HFFc6 (cell line): ENCODE results near the gene TTLL5. TPM values are rescaled to one million over a fixed set of nuclear protein-coding genes. Genes with fewer than 3 reads are reported as not detected.

Experiments
- DNase-seq: peaks from one replicate; pipeline ENCODE4 v3.0.0-alpha.2; 2018
- H3K27ac Mint-ChIP-seq: 2 replicates; pipeline ENCODE4 v1.8.0; 2020; ENCODE audit warnings: mild to moderate bottlenecking, mixed read lengths
- H3K27me3 Mint-ChIP-seq: 2 replicates; pipeline ENCODE4 v1.8.0; 2021; ENCODE audit warnings: mild to moderate bottlenecking, moderate library complexity, mixed read lengths; ENCODE audit not compliant: insufficient read depth
- H3K36me3 Mint-ChIP-seq: 2 replicates; pipeline ENCODE4 v1.8.0; 2021; ENCODE audit warnings: low read depth, mixed read lengths
- H3K4me1 Mint-ChIP-seq: 2 replicates; pipeline ENCODE4 v1.8.0; 2020; ENCODE audit warnings: low read depth, mixed read lengths
- H3K4me3 Mint-ChIP-seq: 2 replicates; pipeline ENCODE4 v1.8.0; 2020; ENCODE audit warnings: mild to moderate bottlenecking, moderate library complexity, mixed read lengths
- H3K9me3 Mint-ChIP-seq: 2 replicates; pipeline ENCODE4 v1.8.0; 2020; ENCODE audit warnings: mild to moderate bottlenecking, mixed read lengths
- total RNA-seq, 6 experiments: library from RNA; stranded (reverse); fragmentation: NEBNext Ultra II Directional; extraction: Animal tissue kit (Norgen Biotek cat#: 25700); gene quantifications; 2 replicates in 1 of 6; 3 replicates in 5 of 6; pipeline ENCODE4 v1.2.3, GENCODE V29; 2021
- TF ChIP-seq, protein P1 (sequence below): fragments of 200-600 bp; sonication (generic); IDR thresholded peaks from 2 replicates; pipeline ENCODE4 v1.5.0; 2021; ENCODE audit warnings: antibody characterized with exemption, mild to moderate bottlenecking

The TTLL5 gene
- total RNA-seq, 6 experiments from 2014 or later, result 22.0 to 28.9 (median 25.0) TPM

DNA sequence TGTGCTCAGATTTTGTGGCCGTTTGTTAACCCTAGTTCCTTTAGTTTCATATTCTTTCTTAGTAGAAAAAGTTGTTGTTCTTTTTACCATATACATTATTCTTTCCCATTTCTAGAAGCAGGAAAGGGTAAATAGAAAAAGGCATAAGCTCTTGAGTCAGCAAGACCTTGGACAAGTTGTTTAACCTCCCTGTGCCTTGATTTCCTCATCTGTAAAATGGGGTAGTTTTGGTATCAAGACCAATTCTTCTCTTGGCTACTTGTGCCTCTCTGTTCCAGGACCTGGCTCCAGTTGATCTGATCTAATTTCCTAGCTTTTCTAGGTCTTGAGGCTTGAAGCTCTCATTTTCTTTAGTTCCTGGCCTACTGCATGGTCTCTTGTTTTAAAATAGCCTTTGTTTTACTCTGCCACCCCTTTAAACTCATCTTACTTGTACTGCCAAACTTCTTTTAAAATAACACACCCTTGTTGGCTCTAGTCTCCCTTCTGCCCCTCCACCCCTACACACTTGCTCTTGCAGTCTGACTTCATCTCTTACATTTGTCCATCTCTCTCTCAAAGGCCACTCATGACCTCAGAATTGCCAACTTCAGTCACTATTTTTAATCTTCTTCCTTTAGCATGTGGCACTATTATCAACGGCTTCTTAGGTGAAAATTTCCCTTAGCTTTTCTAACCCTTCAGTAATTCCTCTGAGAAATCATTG lies 143.7 kb downstream of the TTLL5 start:
- H3K4me1 Mint-ChIP-seq, result no peaks in the 10 kb centered on the region; the same call in 1 of the 2 replicates
- TF ChIP-seq, protein P1, sequence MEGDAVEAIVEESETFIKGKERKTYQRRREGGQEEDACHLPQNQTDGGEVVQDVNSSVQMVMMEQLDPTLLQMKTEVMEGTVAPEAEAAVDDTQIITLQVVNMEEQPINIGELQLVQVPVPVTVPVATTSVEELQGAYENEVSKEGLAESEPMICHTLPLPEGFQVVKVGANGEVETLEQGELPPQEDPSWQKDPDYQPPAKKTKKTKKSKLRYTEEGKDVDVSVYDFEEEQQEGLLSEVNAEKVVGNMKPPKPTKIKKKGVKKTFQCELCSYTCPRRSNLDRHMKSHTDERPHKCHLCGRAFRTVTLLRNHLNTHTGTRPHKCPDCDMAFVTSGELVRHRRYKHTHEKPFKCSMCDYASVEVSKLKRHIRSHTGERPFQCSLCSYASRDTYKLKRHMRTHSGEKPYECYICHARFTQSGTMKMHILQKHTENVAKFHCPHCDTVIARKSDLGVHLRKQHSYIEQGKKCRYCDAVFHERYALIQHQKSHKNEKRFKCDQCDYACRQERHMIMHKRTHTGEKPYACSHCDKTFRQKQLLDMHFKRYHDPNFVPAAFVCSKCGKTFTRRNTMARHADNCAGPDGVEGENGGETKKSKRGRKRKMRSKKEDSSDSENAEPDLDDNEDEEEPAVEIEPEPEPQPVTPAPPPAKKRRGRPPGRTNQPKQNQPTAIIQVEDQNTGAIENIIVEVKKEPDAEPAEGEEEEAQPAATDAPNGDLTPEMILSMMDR, result no peak
- no peaks in the 10 kb centered on the region for H3K9me3 Mint-ChIP-seq
- peaks cover 8% of the 10 kb centered on the region; the same call in 1 of the 2 replicates for H3K36me3 Mint-ChIP-seq
- H3K27me3 Mint-ChIP-seq, result no peaks in the 10 kb centered on the region; the same call in 1 of the 2 replicates
- no peak overlapping the region for H3K27ac Mint-ChIP-seq
- no peak for DNase-seq
- no peak overlapping the region for H3K4me3 Mint-ChIP-seq

DNA sequence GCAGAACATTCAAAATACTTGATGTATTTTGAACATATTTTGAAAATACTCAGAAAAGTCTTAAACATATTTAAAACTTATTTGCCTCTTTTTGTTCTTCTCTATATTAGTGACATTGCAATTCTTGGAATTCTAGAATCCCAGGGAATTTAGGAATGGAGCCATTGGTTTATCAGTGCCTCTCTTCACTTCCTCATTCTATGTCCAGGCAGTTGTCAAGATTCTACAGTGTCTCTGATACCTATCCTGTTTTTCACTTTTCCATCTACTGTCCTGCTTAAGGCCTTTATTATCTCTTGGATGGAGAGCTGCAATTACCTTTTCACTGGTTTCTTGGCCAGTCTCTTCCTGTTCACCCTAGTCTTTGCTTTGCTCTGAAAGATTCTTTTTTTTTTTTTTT lies 144.6 kb downstream of the TTLL5 start:
- H3K27ac Mint-ChIP-seq, result no peak overlapping the region
- H3K4me3 Mint-ChIP-seq, result no peak overlapping the region
- H3K27me3 Mint-ChIP-seq, result no peaks in the 10 kb centered on the region; the same call in 1 of the 2 replicates

DNA sequence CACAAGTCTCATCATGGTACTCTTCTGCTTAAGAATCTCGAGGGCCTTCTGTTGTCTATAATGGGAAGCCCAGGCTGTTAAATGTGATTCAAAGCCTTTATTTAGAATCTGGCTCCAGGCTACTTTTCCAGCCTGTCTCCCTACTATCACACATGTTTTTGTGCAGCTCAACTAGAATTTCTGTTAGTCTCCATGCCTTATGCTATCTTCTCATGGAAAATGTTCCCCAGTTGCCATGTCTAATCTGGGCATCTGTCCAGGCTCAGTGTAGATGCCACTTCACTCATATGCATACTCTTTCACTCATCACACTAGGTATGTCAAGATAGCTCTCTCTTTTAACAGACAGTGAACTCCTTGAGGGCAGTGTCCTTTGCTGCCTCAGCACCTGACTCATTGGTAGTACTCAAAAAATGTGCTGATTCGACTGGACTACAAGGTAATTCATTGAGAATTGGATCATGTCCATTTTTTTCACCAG lies 145.3 kb downstream of the TTLL5 start:
- H3K27me3 Mint-ChIP-seq, result no peaks in the 10 kb centered on the region; the same call in 1 of the 2 replicates
- H3K4me3 Mint-ChIP-seq, result no peak overlapping the region
- no peak overlapping the region for H3K27ac Mint-ChIP-seq
- no peaks in the 10 kb centered on the region for H3K9me3 Mint-ChIP-seq
- peaks cover 8% of the 10 kb centered on the region; the same call in 1 of the 2 replicates for H3K36me3 Mint-ChIP-seq
- no peaks in the 10 kb centered on the region; the same call in 1 of the 2 replicates for H3K4me1 Mint-ChIP-seq
- no peak for DNase-seq
- TF ChIP-seq, protein P1, result no peak

More for the DNA sequence above, 144.6 kb downstream of the TTLL5 start:
- TF ChIP-seq, protein P1, result no peak
- Mint-ChIP-seq H3K4me1 (no peaks in the 10 kb centered on the region; the same call in 1 of the 2 replicates), H3K36me3 (peaks cover 8% of the 10 kb centered on the region; the same call in 1 of the 2 replicates), H3K9me3 (no peaks in the 10 kb centered on the region)
- no peak for DNase-seq

DNA sequence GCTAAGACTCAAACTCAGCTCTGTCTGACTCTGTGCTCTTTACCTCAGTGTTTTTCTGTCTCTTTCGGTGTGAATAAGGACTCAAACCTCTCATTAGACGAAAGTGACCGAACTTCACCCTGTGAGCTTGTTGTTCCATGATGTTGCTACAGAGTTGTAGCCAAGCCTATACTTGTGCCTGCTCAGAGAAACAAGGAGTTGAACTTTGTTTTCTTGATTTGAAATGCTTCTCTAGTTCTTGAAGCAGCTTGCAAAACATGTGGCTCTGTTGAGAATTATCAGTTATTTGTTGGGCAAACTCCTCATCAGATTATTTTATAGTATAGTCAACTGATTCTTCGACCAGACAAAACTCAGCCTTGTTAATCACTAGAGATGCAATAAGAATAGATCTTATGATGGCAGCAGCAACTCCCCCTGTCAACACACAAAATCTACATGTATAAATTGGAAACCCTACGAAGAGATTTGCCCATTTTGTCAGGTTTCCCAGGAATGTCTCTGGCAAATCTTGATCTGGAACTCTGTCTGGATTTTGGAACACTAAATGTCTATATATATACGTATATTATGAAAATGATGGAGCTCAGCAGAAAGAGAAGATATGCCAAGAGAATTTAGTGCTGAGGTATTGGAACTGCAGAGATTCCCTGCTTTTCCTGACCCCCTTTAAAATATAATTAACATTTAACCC lies 146.8 kb downstream of the TTLL5 start:
- H3K4me3 Mint-ChIP-seq, result no peak overlapping the region
- no peaks in the 10 kb centered on the region for H3K9me3 Mint-ChIP-seq
- TF ChIP-seq, protein P1, result no peak
- peaks cover 8% of the 10 kb centered on the region; the same call in 1 of the 2 replicates for H3K36me3 Mint-ChIP-seq
- peaks cover 8% of the 10 kb centered on the region; the same call in 1 of the 2 replicates for H3K4me1 Mint-ChIP-seq
- no peak overlapping the region for H3K27ac Mint-ChIP-seq
- no peak for DNase-seq
- H3K27me3 Mint-ChIP-seq, result no peaks in the 10 kb centered on the region; the same call in 1 of the 2 replicates

DNA sequence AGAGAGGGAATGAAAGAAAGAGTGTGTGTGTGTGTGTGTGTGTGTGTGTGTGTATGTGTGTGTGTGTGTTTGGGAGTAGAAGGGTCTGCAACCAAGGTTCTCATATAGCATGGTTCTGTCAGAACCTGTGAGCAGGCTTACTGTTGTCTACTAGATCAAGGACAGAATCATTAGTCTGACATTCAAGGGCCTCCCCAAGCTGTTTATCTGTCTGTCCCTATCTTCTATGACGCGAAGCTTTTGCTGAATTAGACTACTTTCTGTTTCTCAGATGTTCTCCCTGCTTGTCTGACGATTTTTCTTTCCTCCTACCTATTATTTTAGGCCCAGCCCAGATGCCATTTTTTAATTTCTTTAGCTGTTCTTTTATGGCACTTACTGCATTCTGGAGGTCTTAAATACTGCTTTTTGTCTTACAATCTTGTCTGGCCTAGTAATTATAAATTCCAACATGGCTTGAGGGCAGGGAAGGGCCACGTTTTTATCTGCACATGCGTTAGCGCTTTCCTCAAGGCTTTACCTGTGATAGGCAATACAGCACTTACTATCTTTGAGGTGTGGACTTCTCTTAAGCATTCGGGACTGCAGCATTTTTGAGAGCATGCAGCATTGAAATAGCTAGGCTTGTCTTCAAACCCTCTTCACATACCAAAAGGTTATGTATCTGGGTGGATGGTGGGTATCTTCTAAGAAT lies 150.2 kb downstream of the TTLL5 start:
- TF ChIP-seq, protein P1, result no peak
- H3K4me3 Mint-ChIP-seq, result no peak overlapping the region
- no peak for DNase-seq
- H3K27ac Mint-ChIP-seq, result no peak overlapping the region
- no peaks in the 10 kb centered on the region for H3K36me3 Mint-ChIP-seq
- peaks cover 8% of the 10 kb centered on the region; the same call in 1 of the 2 replicates for H3K4me1 Mint-ChIP-seq
- H3K9me3 Mint-ChIP-seq, result no peaks in the 10 kb centered on the region
- H3K27me3 Mint-ChIP-seq, result no peaks in the 10 kb centered on the region
